Measurements from ENCODE around the gene CXCR3. TPM values are rescaled to one million over a fixed set of nuclear protein-coding genes. Genes with fewer than 3 reads are reported as not detected.

Gene CXCR3
- total RNA-seq, 1 donor from 2014 or later, result not detected

GRCh38 chrX:71637253-71637618 is 18.9 kb upstream of the CXCR3 start:
- Mint-ChIP-seq H3K4me1 (ENCODE audit: low read depth, unreplicated experiment) (peaks cover 8% of the 10 kb centered on the region), H3K4me3 (ENCODE audit: unreplicated experiment) (no peak overlapping the region), H3K27ac (ENCODE audit: unreplicated experiment) (no peak overlapping the region), H3K27me3 (ENCODE audit: unreplicated experiment) (no peaks in the 10 kb centered on the region), H3K9me3 (ENCODE audit: unreplicated experiment) (no peaks in the 10 kb centered on the region), H3K36me3 (ENCODE audit: unreplicated experiment) (no peaks in the 10 kb centered on the region)
- no peak for TF ChIP-seq CTCF (IDR thresholded peaks at IDR 0.05; ENCODE audit: partially characterized antibody, unreplicated experiment)
- DNase-seq, result no peak

GRCh38 chrX:71636438-71637252 is 18.3 kb upstream of the CXCR3 start:
- Mint-ChIP-seq H3K27me3 (ENCODE audit: unreplicated experiment) (no peaks in the 10 kb centered on the region), H3K4me3 (ENCODE audit: unreplicated experiment) (no peak overlapping the region), H3K36me3 (ENCODE audit: unreplicated experiment) (no peaks in the 10 kb centered on the region), H3K4me1 (ENCODE audit: low read depth, unreplicated experiment) (peaks cover 8% of the 10 kb centered on the region), H3K27ac (ENCODE audit: unreplicated experiment) (no peak overlapping the region), H3K9me3 (ENCODE audit: unreplicated experiment) (no peaks in the 10 kb centered on the region)
- TF ChIP-seq CTCF (IDR thresholded peaks at IDR 0.05; ENCODE audit: partially characterized antibody, unreplicated experiment), result no peak
- no peak for DNase-seq

- Mint-ChIP-seq H3K27ac (ENCODE audit: unreplicated experiment) (no peak overlapping the region), H3K36me3 (ENCODE audit: unreplicated experiment) (no peaks in the 10 kb centered on the region), H3K27me3 (ENCODE audit: unreplicated experiment) (no peaks in the 10 kb centered on the region), H3K4me3 (ENCODE audit: unreplicated experiment) (no peak overlapping the region), H3K9me3 (ENCODE audit: unreplicated experiment) (no peaks in the 10 kb centered on the region), H3K4me1 (ENCODE audit: low read depth, unreplicated experiment) (peaks cover 8% of the 10 kb centered on the region)
- no peak for TF ChIP-seq CTCF (IDR thresholded peaks at IDR 0.05; ENCODE audit: partially characterized antibody, unreplicated experiment)
- no peak for DNase-seq
These were observed 16.1 kb upstream of the CXCR3 start for GRCh38 chrX:71634366-71634765.

GRCh38 chrX:71632923-71633657 is 14.8 kb upstream of the CXCR3 start:
- Mint-ChIP-seq H3K4me1 (ENCODE audit: low read depth, unreplicated experiment) (peaks cover 8% of the 10 kb centered on the region), H3K4me3 (ENCODE audit: unreplicated experiment) (no peak overlapping the region), H3K9me3 (ENCODE audit: unreplicated experiment) (no peaks in the 10 kb centered on the region)

More at GRCh38 chrX:71632923-71633657, 14.8 kb upstream of the CXCR3 start:
- no peak for DNase-seq
- no peaks in the 10 kb centered on the region for H3K36me3 Mint-ChIP-seq (ENCODE audit: unreplicated experiment)
- H3K27ac Mint-ChIP-seq (ENCODE audit: unreplicated experiment), result no peak overlapping the region
- H3K27me3 Mint-ChIP-seq (ENCODE audit: unreplicated experiment), result no peaks in the 10 kb centered on the region
- TF ChIP-seq CTCF (IDR thresholded peaks at IDR 0.05; ENCODE audit: partially characterized antibody, unreplicated experiment), result no peak

Data from glutamatergic neuron (in vitro differentiated cells).